IMR-90 (cell line): Measurements from ENCODE around the gene LRPAP1. TPM values are rescaled to one million over a fixed set of nuclear protein-coding genes. Genes with fewer than 3 reads are reported as not detected.
"Not testable (repeated sequence)": the region's sequence is repeated elsewhere in the genome, so short reads cannot be mapped to it uniquely, and the experiment has no call there.

Experiments
- ATAC-seq: fragments of 200-7000 bp; cut with Tn5 transposase; 2 replicates; pipeline ENCODE4 v1.9.1; 2020; ENCODE audit warnings: low read depth, mild to moderate bottlenecking, moderate library complexity
- BruUV-seq: library from RNA; stranded (reverse); fragments of 400-500 nt; replicated peaks from 2 replicates; lab custom pipeline; 2021; lab: Mats Ljungman, UMichigan
- CTCF ChIA-PET: fragments of 300-600 bp; formaldehyde crosslinking; extraction: SDS; loops from one replicate; lab custom pipeline; 2021; ENCODE audit warnings: antibody characterized with exemption; lab: Yijun Ruan, JAX
- POLR2A ChIA-PET: fragments of 300-600 bp; sonication (Branson Sonifier 250); formaldehyde crosslinking; loops from one replicate; lab custom pipeline; 2022; ENCODE audit warnings: antibody characterized with exemption; ENCODE audit not compliant: unreplicated experiment; lab: Charles Lee
- DNase-seq: peaks from one replicate; pipeline ENCODE4 v3.0.0; 2013
- H2AFZ ChIP-seq: replicated peaks from 2 replicates; pipeline ENCODE3; 2013; ENCODE audit warnings: low read length, mild to moderate bottlenecking; ENCODE audit not compliant: poor library complexity
- H2AK5ac ChIP-seq: 2 replicates; pipeline ENCODE4 v1.6.1; 2013; ENCODE audit warnings: low read depth, low read length, inconsistent platforms
- H2AK9ac ChIP-seq: replicated peaks from 2 replicates; pipeline ENCODE3; 2013; ENCODE audit warnings: mild to moderate bottlenecking, low read depth, low read length, moderate library complexity; ENCODE audit not compliant: poor library complexity
- H2BK120ac ChIP-seq: 2 replicates; pipeline ENCODE4 v1.6.1; 2013; ENCODE audit warnings: low read depth, low read length, inconsistent platforms
- H2BK15ac ChIP-seq: 3 replicates; pipeline ENCODE4 v1.6.1; 2013; ENCODE audit warnings: low read depth, low read length, inconsistent platforms
- H2BK20ac ChIP-seq: 2 replicates; pipeline ENCODE4 v1.6.1; 2013; ENCODE audit warnings: low read depth, mild to moderate bottlenecking, inconsistent platforms, low read length, moderate library complexity
- H2BK5ac ChIP-seq: 2 replicates; pipeline ENCODE4 v1.6.1; 2013; ENCODE audit warnings: mild to moderate bottlenecking, low read depth, low read length, inconsistent platforms; ENCODE audit not compliant: poor library complexity, severe bottlenecking
- H3K14ac ChIP-seq: replicated peaks from 2 replicates; pipeline ENCODE4 v1.6.1; 2013; ENCODE audit warnings: low read depth, low read length, inconsistent platforms
- H3K18ac ChIP-seq: 2 replicates; pipeline ENCODE4 v1.6.1; 2013; ENCODE audit warnings: low read depth, low read length, control low read depth
- H3K23ac ChIP-seq: 2 replicates; pipeline ENCODE4 v1.6.1; 2013; ENCODE audit warnings: low read depth, low read length, inconsistent platforms
- H3K27ac ChIP-seq: 2 replicates; pipeline ENCODE4 v1.5.1; 2013; ENCODE audit warnings: mild to moderate bottlenecking, control low read depth, low read length; ENCODE audit not compliant: insufficient read depth
- H3K27me3 ChIP-seq: 2 replicates; pipeline ENCODE4 v1.6.1; 2013; ENCODE audit warnings: low read length; ENCODE audit not compliant: control insufficient read depth, insufficient read depth
- H3K36me3 ChIP-seq: 2 replicates; pipeline ENCODE4 v1.6.1; 2013; ENCODE audit warnings: low read length, mixed read lengths; ENCODE audit not compliant: control insufficient read depth, insufficient read depth
- H3K4ac ChIP-seq: 2 replicates; pipeline ENCODE4 v1.6.1; 2013; ENCODE audit warnings: low read depth, low read length, inconsistent platforms
- H3K4me1 ChIP-seq: 2 replicates; pipeline ENCODE4 v1.6.1; 2013; ENCODE audit warnings: low read length, mixed read lengths; ENCODE audit not compliant: control insufficient read depth, insufficient read depth
- H3K4me2 ChIP-seq: 2 replicates; pipeline ENCODE4 v1.6.1; 2013; ENCODE audit warnings: low read depth, mild to moderate bottlenecking, control low read depth, low read length, moderate library complexity
- H3K4me3 ChIP-seq: 2 replicates; pipeline ENCODE4 v1.5.1; 2013; ENCODE audit warnings: low read depth, mild to moderate bottlenecking, control low read depth, low read length, moderate library complexity; ENCODE audit not compliant: insufficient read depth
- H3K56ac ChIP-seq: 2 replicates; pipeline ENCODE4 v1.6.1; 2013; ENCODE audit warnings: low read length, inconsistent platforms; ENCODE audit not compliant: insufficient read depth; ENCODE audit errors: extremely low read depth
- H3K79me1 ChIP-seq, 2 experiments: 2 replicates each; pipeline ENCODE4 v1.6.1; 2013; ENCODE audit warnings: low read length in 2 of 2, inconsistent platforms in 1 of 2, low read depth in 1 of 2
- H3K9ac ChIP-seq: 2 replicates; pipeline ENCODE4 v1.6.1; 2013; ENCODE audit warnings: low read depth, low read length, control low read depth
- H3K9me1 ChIP-seq: 2 replicates; pipeline ENCODE4 v1.6.1; 2013; ENCODE audit warnings: low read length, inconsistent platforms; ENCODE audit not compliant: insufficient read depth
- H3K9me3 ChIP-seq: 2 replicates; pipeline ENCODE4 v1.6.1; 2013; ENCODE audit warnings: low read length; ENCODE audit not compliant: control insufficient read depth, insufficient read depth
- H4K20me1 ChIP-seq: 2 replicates; pipeline ENCODE4 v1.6.1; 2013; ENCODE audit warnings: low read length, inconsistent platforms; ENCODE audit not compliant: insufficient read depth
- H4K5ac ChIP-seq: 2 replicates; pipeline ENCODE4 v1.6.1; 2013; ENCODE audit warnings: mild to moderate bottlenecking, low read depth, low read length, control low read depth
- H4K8ac ChIP-seq, 2 experiments: 2 replicates each; pipeline ENCODE4 v1.6.1; 2013; ENCODE audit warnings: low read depth in 2 of 2, low read length in 2 of 2, control low read depth in 1 of 2, inconsistent platforms in 1 of 2
- H4K91ac ChIP-seq: 2 replicates; pipeline ENCODE4 v1.6.1; 2013; ENCODE audit warnings: low read depth, low read length, inconsistent platforms; ENCODE audit not compliant: insufficient read depth
- WGBS, 2 experiments: methylation state at CpG; one replicate each; pipeline versions ENCODE4 v1.1.5 to v1.1.7; 2013; ENCODE audit warnings: missing lambda C conversion rate in 2 of 2; ENCODE audit not compliant: insufficient read length in 1 of 2; ENCODE audit errors: extremely low coverage in 2 of 2; 5-methylcytosine and 5-hydroxymethylcytosine counted together
- dilution Hi-C: fragments of 300-500 bp; cut with HindIII; formaldehyde crosslinking; loops from one replicate; pipeline ENCODE4 v1.14.3; 2018; ENCODE audit warnings: low sequenced_read_pairs; ENCODE audit not compliant: unreplicated experiment
- in situ Hi-C: fragments of 300-500 bp; cut with MboI; formaldehyde crosslinking; loops from 3 replicates; pipeline ENCODE4 v1.14.3; 2019; ENCODE audit warnings: low sequenced_read_pairs, inconsistent platforms, mixed read lengths
- intact Hi-C: fragments of 100-400 bp; cut with micrococcal nuclease; formaldehyde crosslinking; loops from 2 replicates; pipeline ENCODE4 v1.10.0; 2022
- polyA plus RNA-seq, 3 experiments: library from polyadenylated mRNA; depleted of rRNA; stranded (reverse); fragments of >200 nt; gene quantifications; 2 replicates each; pipeline ENCODE4 v1.2.3, GENCODE V29; 2012; ENCODE audit warnings: low replicate concordance in 1 of 3
- total RNA-seq: library from RNA; depleted of rRNA; stranded (reverse); fragments of >200 nt; gene quantifications from 2 replicates; pipeline ENCODE4 v1.2.3, GENCODE V29; 2012

LRPAP1 gene
- total and polyA plus RNA-seq, 2 of the 4 experiments (the other 2 are of a cell fraction): 135 to 175 TPM

GRCh38 chr4:3555459-3556070 is 23.3 kb upstream of the LRPAP1 start:
- H2BK5ac ChIP-seq, BruUV-seq, H3K4me3 ChIP-seq, H3K36me3 ChIP-seq, POLR2A ChIA-PET, H2AK9ac ChIP-seq, CTCF ChIA-PET, H3K4me1 ChIP-seq, DNase-seq, H3K23ac ChIP-seq, H3K14ac ChIP-seq, H4K8ac ChIP-seq, intact Hi-C loops, H2BK120ac ChIP-seq, H2BK20ac ChIP-seq, H2AFZ ChIP-seq, in situ Hi-C loops, H4K20me1 ChIP-seq, H3K27me3 ChIP-seq, H4K5ac ChIP-seq, ATAC-seq, H4K91ac ChIP-seq, H3K9me1 ChIP-seq, H3K79me1 ChIP-seq, H2AK5ac ChIP-seq, H3K27ac ChIP-seq, dilution Hi-C loops, H3K9me3 ChIP-seq, H3K9ac ChIP-seq, H3K18ac ChIP-seq, H3K4me2 ChIP-seq, H3K56ac ChIP-seq, H2BK15ac ChIP-seq, H3K4ac ChIP-seq: not testable (repeated sequence)
- 60% methylated on average over 1 of the region's 18 CpGs; no CpG with 5 or more reads in 1 of the 2 experiments for WGBS, 2 experiments

GRCh38 chr4:3551366-3551765 is 19.1 kb upstream of the LRPAP1 start:
- dilution Hi-C loops, POLR2A ChIA-PET: not testable (repeated sequence)
- no CpG with 5 or more reads among the region's 7 CpGs for WGBS, 2 experiments

More at GRCh38 chr4:3551366-3551765, 19.1 kb upstream of the LRPAP1 start:
- H3K9me1 ChIP-seq, H3K27ac ChIP-seq, H2BK20ac ChIP-seq, H3K9me3 ChIP-seq, H3K14ac ChIP-seq, H2AK5ac ChIP-seq, BruUV-seq, H3K36me3 ChIP-seq, H2AK9ac ChIP-seq, CTCF ChIA-PET, intact Hi-C loops, H2BK15ac ChIP-seq, H3K23ac ChIP-seq, H3K79me1 ChIP-seq, H2AFZ ChIP-seq, H2BK5ac ChIP-seq, H3K56ac ChIP-seq, H2BK120ac ChIP-seq, H4K8ac ChIP-seq, ATAC-seq, H3K4me3 ChIP-seq, H4K91ac ChIP-seq, H3K18ac ChIP-seq, H3K27me3 ChIP-seq, in situ Hi-C loops, H4K5ac ChIP-seq, H3K4me2 ChIP-seq, H3K9ac ChIP-seq, DNase-seq, H3K4me1 ChIP-seq, H3K4ac ChIP-seq, H4K20me1 ChIP-seq: not testable (repeated sequence)
